Ammon's horn (tissue), 1 donor: ENCODE data around the gene NAP1L1.

ENCODE experiments used
- DNase-seq: peaks from one replicate; pipeline ENCODE4 v3.0.0-alpha.2; 2016; ENCODE audit warnings: low spot score

The NAP1L1 gene

GRCh38 chr12:76020731-76021672 lies 63.5 kb downstream of the NAP1L1 start:
- DNase-seq = no peak

DNA sequence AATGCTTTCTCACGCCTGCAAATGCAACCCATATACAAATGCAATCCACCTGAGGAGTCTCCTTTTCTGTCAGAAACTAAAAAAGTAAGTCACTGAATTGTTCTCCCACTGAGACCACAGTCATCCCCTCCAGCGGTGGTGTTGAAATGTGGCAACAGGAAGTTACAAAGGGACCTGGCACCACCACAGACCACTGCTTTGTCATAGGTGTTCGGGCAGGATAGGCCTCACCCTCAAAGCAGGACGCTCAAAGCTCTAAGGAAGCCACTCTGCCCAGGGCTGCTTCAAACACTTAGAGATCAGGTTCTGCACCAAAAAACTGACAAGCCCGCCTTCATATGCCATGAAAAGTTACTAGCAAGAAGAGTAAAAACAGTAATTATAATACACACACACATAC lies 64.2 kb downstream of the NAP1L1 start:
- DNase-seq = no peak

DNA sequence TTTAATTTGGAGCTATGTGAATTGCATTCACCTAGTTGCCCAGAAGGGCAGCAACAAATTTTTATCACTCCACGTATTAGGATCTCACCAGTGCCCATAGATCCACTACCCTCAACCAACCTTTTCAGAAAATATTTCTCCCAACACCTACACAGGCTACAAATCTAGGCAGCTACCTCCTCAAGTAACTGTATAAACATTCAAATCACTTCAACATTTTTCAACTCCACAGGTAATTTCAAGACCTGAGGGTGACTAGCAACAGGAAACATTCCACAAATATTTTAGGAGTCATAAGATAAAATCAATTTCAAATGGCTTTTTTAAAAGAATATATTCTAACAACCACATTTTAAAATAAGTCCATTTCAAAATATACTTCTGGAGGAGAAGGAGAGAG lies 65.8 kb downstream of the NAP1L1 start:
- no peak for DNase-seq

GRCh38 chr12:76018111-76018510 lies 66.4 kb downstream of the NAP1L1 start:
- no peak for DNase-seq

DNA sequence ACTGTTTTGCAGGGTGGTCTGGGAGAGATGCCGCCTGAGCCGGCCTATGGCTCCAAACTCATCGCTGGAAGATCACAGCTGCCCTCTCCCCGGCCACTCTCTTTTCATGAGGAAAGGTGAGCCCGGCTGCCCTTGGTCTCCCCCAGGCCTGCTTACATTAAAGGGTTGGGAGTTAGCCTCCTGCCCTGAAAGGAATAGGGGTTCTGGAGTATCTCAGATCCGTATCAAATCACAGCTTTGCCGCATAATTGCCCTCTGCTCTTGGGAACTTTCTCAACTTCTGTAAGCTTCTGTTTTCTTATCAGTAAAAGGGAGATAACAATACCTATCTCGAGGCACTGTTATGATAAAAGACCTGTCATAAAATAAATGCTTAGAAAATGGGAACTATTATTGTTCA lies 70.5 kb downstream of the NAP1L1 start:
- no peak for DNase-seq

- DNase-seq = no peak
These were observed 70.9 kb downstream of the NAP1L1 start for GRCh38 chr12:76013603-76014002.

DNA sequence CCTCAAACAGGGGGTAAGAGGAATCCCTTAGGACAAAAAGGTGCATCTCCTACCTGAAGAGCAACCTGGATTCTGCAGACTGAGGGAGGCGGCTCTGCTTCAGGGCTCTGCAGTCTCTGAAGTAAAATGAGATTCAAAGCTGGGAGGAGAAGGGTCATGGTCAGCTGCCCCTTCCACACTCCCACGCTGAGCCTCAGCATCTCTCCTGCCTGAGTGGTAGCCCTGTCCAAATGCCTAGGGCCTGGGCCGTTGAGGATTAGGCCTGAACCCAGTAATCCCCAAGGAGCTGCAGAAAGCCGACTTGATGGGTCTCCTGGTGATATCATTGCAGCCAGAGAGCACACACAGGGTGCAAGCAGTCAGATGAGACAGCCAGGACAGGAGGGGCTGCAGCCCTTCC lies 71.8 kb downstream of the NAP1L1 start:
- no peak for DNase-seq

DNA sequence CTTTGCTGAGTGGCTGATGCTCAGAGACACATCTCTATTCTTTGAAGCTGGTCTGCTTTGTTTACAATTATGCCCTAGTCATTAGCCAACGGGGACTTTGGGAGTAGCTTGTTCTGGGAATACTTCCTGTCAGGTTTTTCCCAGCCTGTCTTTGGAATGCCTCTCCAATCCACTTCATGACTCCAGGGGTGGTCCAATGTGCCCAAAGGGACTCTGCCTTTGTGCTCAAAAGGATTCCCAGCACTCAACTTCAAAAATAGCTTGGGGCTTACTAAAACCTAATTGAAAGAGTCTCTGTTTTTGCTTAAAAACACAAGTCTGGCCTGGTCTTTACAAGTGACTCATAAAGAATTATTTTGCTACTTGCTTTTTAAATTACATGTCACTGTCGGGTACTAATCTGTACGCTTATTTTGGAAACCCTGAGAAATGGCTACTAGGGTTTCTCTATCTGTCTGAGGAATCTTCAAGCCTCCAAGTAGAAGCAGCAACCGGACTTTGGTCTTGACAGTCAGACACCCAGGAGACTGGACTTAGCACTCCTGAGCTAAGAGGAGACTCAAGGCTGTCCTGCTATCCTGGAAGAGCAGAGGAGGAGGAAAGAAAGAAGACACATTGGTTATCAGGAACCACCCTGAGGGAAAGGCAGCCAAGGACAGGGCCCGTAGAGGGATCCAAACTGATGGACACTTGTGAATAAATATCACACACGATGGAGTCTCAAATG lies 73.6 kb downstream of the NAP1L1 start:
- no peak for DNase-seq

DNA sequence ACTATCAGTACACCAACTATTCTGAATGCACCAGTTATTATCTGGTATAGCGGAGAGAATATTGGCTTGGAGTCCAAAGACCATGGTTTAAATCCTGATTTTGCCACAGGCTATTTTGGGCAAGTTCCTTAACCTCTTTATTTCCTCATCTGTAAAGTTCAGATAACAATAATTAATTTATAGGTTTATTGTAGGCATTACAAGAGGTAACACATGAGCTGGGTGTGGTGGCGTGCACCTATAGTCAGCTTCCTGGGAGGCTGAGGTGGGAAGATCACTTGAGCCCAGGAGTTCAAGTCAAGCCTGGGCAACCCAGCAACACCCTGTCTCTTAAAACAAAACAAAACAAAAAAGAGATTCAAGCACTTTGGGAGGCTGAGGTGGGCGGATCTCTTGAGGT lies 76.1 kb downstream of the NAP1L1 start:
- DNase-seq = no peak

DNA sequence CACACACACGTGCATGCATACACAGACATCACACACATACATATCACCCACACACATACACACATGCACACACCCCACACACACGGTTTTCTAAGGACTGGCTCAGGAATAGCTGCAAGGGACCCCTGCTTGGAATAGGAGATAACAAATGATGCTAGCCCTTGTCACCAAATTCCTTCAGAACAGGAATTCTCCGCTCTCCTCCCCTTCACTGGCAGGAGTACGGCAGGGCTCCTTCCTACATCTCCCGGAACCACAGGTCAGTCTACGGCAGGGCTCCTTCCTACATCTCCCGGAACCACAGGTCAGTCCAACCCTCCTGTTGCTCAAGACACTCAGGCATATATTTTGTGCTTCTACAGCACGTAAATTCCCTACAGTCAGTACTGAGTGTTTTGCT lies 76.8 kb downstream of the NAP1L1 start:
- DNase-seq = no peak

GRCh38 chr12:76006028-76006925 lies 78.2 kb downstream of the NAP1L1 start:
- DNase-seq = no peak

- DNase-seq = no peak
These were observed 81.2 kb downstream of the NAP1L1 start for GRCh38 chr12:76003355-76003638.

- DNase-seq = no peak
These were observed 81.7 kb downstream of the NAP1L1 start for GRCh38 chr12:76002598-76003354.

DNA sequence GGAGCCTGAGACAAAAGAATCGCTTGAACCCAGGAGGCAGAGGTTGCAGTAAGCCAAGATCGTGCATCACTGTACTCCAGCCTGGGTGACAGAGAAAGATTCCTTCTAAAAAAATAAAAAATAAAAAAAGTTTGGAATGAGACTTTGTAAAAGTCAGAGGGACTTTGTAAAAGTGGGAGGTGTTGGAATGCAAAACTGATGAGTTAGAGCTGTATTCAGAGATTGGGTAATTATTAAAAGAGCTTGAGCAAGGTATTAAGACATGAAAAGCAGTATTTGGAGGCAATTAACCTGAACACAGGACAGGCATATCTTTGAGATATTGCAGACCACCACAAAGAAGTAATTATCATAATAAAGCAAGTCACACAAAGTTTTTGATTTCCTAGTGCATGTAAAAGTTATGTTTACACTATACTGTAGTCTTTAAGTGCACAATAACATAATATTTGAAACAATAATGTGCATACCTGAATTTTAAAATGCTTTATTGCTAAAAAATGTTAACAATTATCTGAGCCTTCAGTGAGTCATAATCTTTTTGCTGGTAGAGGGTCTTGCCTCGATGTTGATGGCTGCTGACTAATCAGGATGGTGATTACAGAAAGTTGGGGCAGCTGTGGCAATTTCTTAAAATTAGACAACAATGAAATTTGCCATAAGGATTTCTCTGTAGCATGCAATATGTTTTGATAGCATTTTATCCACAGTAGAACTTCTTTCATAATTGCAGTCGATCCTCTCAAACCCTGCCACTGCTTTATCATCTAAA lies 86.0 kb downstream of the NAP1L1 start:
- DNase-seq = no peak

DNA sequence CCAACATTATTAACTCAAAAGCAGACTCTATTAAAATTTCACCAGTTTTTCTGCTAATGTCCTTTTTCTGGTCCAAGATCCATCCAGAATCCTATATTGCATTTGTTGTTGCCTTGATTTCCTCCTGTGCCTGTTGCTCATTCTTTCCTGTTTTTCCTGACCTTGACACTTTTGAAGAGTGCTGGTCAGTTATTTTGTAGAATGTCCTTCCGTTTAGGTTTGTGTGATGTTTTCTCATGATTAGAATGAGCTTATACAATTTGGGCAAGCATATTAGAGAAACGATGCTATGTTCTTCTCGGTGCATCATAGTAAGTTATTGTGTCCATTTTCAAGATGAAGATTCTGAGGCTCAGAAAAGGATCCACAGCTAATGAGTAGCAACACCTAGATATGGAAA lies 86.8 kb downstream of the NAP1L1 start:
- no peak for DNase-seq

- DNase-seq = no peak
These were observed 87.5 kb downstream of the NAP1L1 start for GRCh38 chr12:75996861-75997447.

GRCh38 chr12:75995691-75996090 lies 88.8 kb downstream of the NAP1L1 start:
- no peak for DNase-seq

DNA sequence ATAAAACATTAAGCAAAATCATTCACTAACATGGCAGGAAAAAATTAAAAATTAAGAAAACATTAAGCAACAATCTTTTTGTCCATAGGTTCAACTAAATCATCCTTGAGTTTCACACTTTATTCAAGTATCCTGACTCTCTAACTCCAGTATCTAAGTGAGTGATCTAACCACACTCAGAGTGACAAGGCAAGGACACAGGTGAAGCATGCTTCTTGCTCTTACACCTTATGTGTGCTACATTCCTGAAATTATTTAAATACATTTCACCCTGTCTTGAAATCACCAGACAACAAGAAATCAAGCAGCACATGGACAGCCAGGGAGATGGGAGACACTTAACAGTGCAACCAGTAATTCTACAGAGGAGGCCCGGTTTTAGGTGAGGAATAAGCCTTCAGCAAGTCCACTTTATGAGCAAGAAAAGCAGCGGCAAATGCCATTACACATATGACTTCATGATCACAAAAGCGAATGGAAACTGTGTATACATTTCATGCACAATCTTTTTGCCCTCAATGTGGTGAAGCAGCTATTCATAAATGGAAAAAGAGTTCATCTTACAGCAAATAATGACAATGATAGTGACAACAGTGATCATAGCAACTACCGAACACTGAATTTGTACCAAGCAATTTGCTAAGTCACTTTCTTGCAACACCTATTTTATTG lies 90.3 kb downstream of the NAP1L1 start:
- no peak for DNase-seq

DNA sequence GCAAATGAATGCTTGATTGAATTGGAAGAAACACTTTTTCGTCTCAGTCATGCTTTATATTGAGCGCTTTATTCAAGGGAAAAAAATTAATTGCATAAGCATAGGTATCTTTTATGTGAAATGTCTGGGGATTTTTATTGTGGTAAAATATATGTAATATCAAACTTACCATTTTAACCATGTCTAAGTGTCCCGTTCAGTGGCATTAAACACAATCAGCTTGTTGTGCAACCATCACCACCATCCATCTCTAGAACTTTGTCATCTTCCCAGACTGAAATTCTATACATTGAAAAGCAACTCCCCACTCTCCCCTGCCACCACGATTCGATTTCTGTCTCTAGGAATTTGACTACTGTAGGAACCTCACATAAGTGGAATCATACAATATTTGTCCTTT lies 92.7 kb downstream of the NAP1L1 start:
- DNase-seq = no peak
